HepG2 (cell line): ENCODE measurements around the gene GABRB1. TPM values are rescaled to one million over a fixed set of nuclear protein-coding genes. Genes with fewer than 3 reads are reported as not detected.

Source experiments
- EED ChIP-seq: sonication (generic); formaldehyde crosslinking; IDR thresholded peaks from 2 replicates; pipeline ENCODE4 v1.5.0; 2020; ENCODE audit warnings: mild to moderate bottlenecking, missing genetic modification reagents
- ELF3 ChIP-seq: IDR thresholded peaks from 2 replicates; pipeline ENCODE4 v1.6.1; 2016; ENCODE audit warnings: missing genetic modification reagents, missing compliant biosample characterization
- GATAD2A ChIP-seq: IDR thresholded peaks from 2 replicates; pipeline ENCODE4 v1.6.1; 2016
- KDM2A ChIP-seq: sonication (generic); formaldehyde crosslinking; IDR thresholded peaks from 2 replicates; pipeline ENCODE4 v1.4.0; 2020; ENCODE audit warnings: low read depth, missing genetic modification reagents, borderline replicate concordance
- KDM6A ChIP-seq: IDR thresholded peaks from 2 replicates; pipeline ENCODE4 v1.6.1; 2016; ENCODE audit warnings: low read depth
- NONO ChIP-seq, 2 experiments: fragments of 450-650 bp in 1 of 2; sonication (generic) in 1 of 2; formaldehyde crosslinking in 1 of 2; IDR thresholded peaks in 1 of 2; conservative IDR thresholded peaks in 1 of 2; 2 replicates each; pipeline versions ENCODE4 v1.6.1 to v1.8.0; 2017 to 2022; ENCODE audit warnings: mild to moderate bottlenecking in 1 of 2, missing genetic modification reagents in 1 of 2, moderate library complexity in 1 of 2
- NR2F2 ChIP-seq: IDR thresholded peaks from 2 replicates; pipeline ENCODE4 v1.6.1; 2012; ENCODE audit warnings: low read depth, inconsistent platforms, borderline replicate concordance
- RAD51 ChIP-seq: fragments of 450-650 bp; IDR thresholded peaks from 2 replicates; pipeline ENCODE4 v1.6.1; 2016; ENCODE audit warnings: borderline replicate concordance
- SP2 ChIP-seq: sonication (generic); formaldehyde crosslinking; IDR thresholded peaks from 2 replicates; pipeline ENCODE4 v1.5.1; 2020; ENCODE audit warnings: mild to moderate bottlenecking, missing genetic modification reagents
- TBL1XR1 ChIP-seq: fragments of 150-350 bp; IDR thresholded peaks from 2 replicates; pipeline ENCODE4 v1.6.1; 2014; ENCODE audit warnings: borderline replicate concordance, low read length; ENCODE audit not compliant: partially characterized antibody
- TCF7L2 ChIP-seq: IDR thresholded peaks from 2 replicates; pipeline ENCODE4 v1.6.1; 2011; ENCODE audit warnings: mild to moderate bottlenecking, low read depth, low read length, moderate library complexity
- ZBTB21 ChIP-seq: sonication (generic); formaldehyde crosslinking; IDR thresholded peaks from 2 replicates; pipeline ENCODE4 v1.4.0; 2020; ENCODE audit warnings: missing genetic modification reagents
- ZFAT ChIP-seq: sonication (generic); formaldehyde crosslinking; conservative IDR thresholded peaks from 2 replicates; pipeline ENCODE4 v1.8.1; 2023; ENCODE audit warnings: missing genetic modification reagents, inconsistent platforms
- ZNF337 ChIP-seq: sonication (generic); formaldehyde crosslinking; IDR thresholded peaks from 2 replicates; pipeline ENCODE4 v1.5.1; 2020; ENCODE audit warnings: missing genetic modification reagents, low read depth, mild to moderate bottlenecking, borderline replicate concordance
- ZNF546 ChIP-seq: sonication (generic); formaldehyde crosslinking; conservative IDR thresholded peaks from 2 replicates; pipeline ENCODE4 v1.8.1; 2023; ENCODE audit warnings: mild to moderate bottlenecking, missing genetic modification reagents
- ZNF562 ChIP-seq: sonication (generic); formaldehyde crosslinking; IDR thresholded peaks from 2 replicates; pipeline ENCODE4 v1.8.0; 2022; ENCODE audit warnings: missing genetic modification reagents, borderline replicate concordance
- ZNF777 ChIP-seq: sonication (generic); formaldehyde crosslinking; IDR thresholded peaks from 2 replicates; pipeline ENCODE4 v1.4.0; 2020; ENCODE audit warnings: missing genetic modification reagents
- ZSCAN21 ChIP-seq: sonication (generic); formaldehyde crosslinking; IDR thresholded peaks from 2 replicates; pipeline ENCODE4 v1.8.0; 2022; ENCODE audit warnings: mild to moderate bottlenecking, missing genetic modification reagents, moderate library complexity, borderline replicate concordance
- polyA plus RNA-seq, 8 experiments: library from polyadenylated mRNA; depleted of rRNA in 3 of 8; stranded (reverse) in 7 of 8; unstranded in 1 of 8; fragments of >200 nt; fragmentation: Illumina TruSeq in 4 of 8; extraction: Trizol in 4 of 8; gene quantifications; 2 replicates each; pipeline versions ENCODE4 v1.2.1 to v1.2.3, GENCODE V29; 2011 to 2016; ENCODE audit warnings: low read depth in 4 of 8, missing spikeins in 1 of 8, mixed read lengths in 1 of 8; ENCODE audit not compliant: insufficient read depth in 1 of 8
- total RNA-seq, 5 experiments: library from RNA; depleted of rRNA; stranded (reverse); fragments of >200 nt; fragmentation: Illumina TruSeq; extraction: Trizol; gene quantifications; 2 replicates each; pipeline ENCODE4 v1.2.3, GENCODE V29; 2016; ENCODE audit warnings: low read depth in 1 of 5
- TF ChIP-seq, protein P1 (sequence below): sonication (generic); formaldehyde crosslinking; IDR thresholded peaks from 2 replicates; pipeline ENCODE4 v1.4.0; 2020; ENCODE audit warnings: mild to moderate bottlenecking, missing genetic modification reagents
- TF ChIP-seq, protein P2 (sequence below), 2 experiments: sonication (generic) in 1 of 2; formaldehyde crosslinking in 1 of 2; IDR thresholded peaks; 2 replicates each; pipeline versions ENCODE4 v1.4.0 to v1.6.1; 2018 to 2020; ENCODE audit warnings: missing genetic modification reagents in 2 of 2, borderline replicate concordance in 1 of 2, low read depth in 1 of 2, mild to moderate bottlenecking in 1 of 2, missing biosample characterization in 1 of 2
- TF ChIP-seq, protein P3 (sequence below): IDR thresholded peaks from 2 replicates; pipeline ENCODE4 v1.6.1; 2012; ENCODE audit warnings: inconsistent platforms
- TF ChIP-seq, protein P4 (sequence below): sonication (generic); formaldehyde crosslinking; IDR thresholded peaks from 2 replicates; pipeline ENCODE4 v1.4.0; 2020; ENCODE audit warnings: missing genetic modification reagents

Gene GABRB1
- total and polyA plus RNA-seq, 2 of the 13 experiments (the other 11 are each of a cell fraction or from before 2014, with no cell fraction given): not detected

DNA sequence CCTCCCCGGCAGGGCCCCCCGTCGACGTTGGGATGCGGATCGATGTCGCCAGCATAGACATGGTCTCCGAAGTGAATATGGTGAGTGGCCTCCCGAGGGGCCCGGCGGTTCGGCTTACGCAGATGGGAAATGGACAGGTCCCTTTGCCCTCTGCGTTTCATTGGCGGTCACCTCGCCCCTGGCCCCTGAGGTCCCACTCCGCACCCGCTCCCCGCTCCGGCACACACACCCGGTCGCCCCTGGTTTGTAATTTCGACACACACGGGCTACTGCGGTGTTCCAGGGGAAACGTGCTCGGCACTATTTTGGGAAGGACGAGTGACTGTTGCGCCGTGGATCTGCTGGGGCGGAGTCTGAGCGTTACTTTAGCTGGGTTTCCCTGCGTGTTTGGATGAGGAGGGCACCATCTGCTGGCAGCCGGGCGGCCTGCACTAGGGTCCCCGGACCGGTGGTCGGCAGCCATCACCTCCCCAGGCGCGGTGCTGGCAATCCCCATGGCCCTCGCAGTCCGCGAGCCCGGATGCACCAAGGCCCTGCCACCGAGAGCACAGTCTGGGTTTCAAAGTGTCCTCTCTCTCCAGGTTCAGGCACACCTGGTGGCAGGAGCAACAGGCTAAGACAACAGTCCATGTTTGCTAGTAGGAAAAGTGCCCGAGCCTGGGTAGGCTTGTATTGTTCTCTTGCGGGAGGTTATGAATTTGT, 1.2 kb downstream of the GABRB1 start (continued):
- TF ChIP-seq ZNF337 (CRISPR knock-in tag) (no peak), GATAD2A (CRISPR knock-in tag) (0 out of 2 replicates have a peak, but pooled peaks have one; percentile 38), NR2F2 (no peak), ZNF546 (CRISPR knock-in tag) (no peak), TCF7L2 (no peak), RAD51 (no peak), ELF3 (CRISPR knock-in tag) (no peak), ZBTB21 (CRISPR knock-in tag) (no peak), ZNF777 (CRISPR knock-in tag) (no peak), EED (no peak), TBL1XR1 (no peak), NONO (IDR thresholded peaks at IDR 0.05) (no peak), NONO (CRISPR knock-in tag; conservative IDR thresholded peaks at IDR 0.05) (no peak), SP2 (CRISPR knock-in tag) (0 out of 2 replicates have a peak, but pooled peaks have one; percentile 19), KDM2A (CRISPR knock-in tag) (peak; percentile 39; the same call in 1 of the 2 replicates), KDM6A (CRISPR knock-in tag) (no peak), ZFAT (no peak), ZSCAN21 (CRISPR knock-in tag) (no peak), ZNF562 (CRISPR knock-in tag) (no peak)
- TF ChIP-seq, protein P1, sequence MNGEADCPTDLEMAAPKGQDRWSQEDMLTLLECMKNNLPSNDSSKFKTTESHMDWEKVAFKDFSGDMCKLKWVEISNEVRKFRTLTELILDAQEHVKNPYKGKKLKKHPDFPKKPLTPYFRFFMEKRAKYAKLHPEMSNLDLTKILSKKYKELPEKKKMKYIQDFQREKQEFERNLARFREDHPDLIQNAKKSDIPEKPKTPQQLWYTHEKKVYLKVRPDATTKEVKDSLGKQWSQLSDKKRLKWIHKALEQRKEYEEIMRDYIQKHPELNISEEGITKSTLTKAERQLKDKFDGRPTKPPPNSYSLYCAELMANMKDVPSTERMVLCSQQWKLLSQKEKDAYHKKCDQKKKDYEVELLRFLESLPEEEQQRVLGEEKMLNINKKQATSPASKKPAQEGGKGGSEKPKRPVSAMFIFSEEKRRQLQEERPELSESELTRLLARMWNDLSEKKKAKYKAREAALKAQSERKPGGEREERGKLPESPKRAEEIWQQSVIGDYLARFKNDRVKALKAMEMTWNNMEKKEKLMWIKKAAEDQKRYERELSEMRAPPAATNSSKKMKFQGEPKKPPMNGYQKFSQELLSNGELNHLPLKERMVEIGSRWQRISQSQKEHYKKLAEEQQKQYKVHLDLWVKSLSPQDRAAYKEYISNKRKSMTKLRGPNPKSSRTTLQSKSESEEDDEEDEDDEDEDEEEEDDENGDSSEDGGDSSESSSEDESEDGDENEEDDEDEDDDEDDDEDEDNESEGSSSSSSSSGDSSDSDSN: 0 out of 2 replicates have a peak, but pooled peaks have one; percentile 29
- TF ChIP-seq, protein P2, sequence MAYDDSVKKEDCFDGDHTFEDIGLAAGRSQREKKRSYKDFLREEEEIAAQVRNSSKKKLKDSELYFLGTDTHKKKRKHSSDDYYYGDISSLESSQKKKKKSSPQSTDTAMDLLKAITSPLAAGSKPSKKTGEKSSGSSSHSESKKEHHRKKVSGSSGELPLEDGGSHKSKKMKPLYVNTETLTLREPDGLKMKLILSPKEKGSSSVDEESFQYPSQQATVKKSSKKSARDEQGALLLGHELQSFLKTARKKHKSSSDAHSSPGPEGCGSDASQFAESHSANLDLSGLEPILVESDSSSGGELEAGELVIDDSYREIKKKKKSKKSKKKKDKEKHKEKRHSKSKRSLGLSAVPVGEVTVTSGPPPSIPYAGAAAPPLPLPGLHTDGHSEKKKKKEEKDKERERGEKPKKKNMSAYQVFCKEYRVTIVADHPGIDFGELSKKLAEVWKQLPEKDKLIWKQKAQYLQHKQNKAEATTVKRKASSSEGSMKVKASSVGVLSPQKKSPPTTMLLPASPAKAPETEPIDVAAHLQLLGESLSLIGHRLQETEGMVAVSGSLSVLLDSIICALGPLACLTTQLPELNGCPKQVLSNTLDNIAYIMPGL (CRISPR knock-in tag; IDR thresholded peaks at IDR 0.05; ENCODE audit: borderline replicate concordance in 1 of 2, low read depth in 1 of 2): peak; percentile 63 to 65; a peak in 2 of 4 replicates
- TF ChIP-seq, protein P3, sequence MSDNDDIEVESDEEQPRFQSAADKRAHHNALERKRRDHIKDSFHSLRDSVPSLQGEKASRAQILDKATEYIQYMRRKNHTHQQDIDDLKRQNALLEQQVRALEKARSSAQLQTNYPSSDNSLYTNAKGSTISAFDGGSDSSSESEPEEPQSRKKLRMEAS: peak; percentile 27; the same call in 1 of the 2 replicates
- TF ChIP-seq, protein P4, sequence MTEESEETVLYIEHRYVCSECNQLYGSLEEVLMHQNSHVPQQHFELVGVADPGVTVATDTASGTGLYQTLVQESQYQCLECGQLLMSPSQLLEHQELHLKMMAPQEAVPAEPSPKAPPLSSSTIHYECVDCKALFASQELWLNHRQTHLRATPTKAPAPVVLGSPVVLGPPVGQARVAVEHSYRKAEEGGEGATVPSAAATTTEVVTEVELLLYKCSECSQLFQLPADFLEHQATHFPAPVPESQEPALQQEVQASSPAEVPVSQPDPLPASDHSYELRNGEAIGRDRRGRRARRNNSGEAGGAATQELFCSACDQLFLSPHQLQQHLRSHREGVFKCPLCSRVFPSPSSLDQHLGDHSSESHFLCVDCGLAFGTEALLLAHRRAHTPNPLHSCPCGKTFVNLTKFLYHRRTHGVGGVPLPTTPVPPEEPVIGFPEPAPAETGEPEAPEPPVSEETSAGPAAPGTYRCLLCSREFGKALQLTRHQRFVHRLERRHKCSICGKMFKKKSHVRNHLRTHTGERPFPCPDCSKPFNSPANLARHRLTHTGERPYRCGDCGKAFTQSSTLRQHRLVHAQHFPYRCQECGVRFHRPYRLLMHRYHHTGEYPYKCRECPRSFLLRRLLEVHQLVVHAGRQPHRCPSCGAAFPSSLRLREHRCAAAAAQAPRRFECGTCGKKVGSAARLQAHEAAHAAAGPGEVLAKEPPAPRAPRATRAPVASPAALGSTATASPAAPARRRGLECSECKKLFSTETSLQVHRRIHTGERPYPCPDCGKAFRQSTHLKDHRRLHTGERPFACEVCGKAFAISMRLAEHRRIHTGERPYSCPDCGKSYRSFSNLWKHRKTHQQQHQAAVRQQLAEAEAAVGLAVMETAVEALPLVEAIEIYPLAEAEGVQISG (CRISPR knock-in tag): 0 out of 2 replicates have a peak, but pooled peaks have one; percentile 16
